Panc1 (cell line): ENCODE measurements around the gene SULT4A1. TPM values are rescaled to one million over a fixed set of nuclear protein-coding genes. Genes with fewer than 3 reads are reported as not detected.
A peak's percentile ranks its signal among the peaks of the same experiment; 100 is the strongest.

ENCODE experiments used
- ATAC-seq: fragments of 200-7000 bp; cut with Tn5 transposase; 2 replicates; pipeline ENCODE4 v1.9.1; 2020; ENCODE audit warnings: mild to moderate bottlenecking, moderate library complexity
- BruUV-seq: library from RNA; stranded (reverse); fragments of 400-500 nt; replicated peaks from 2 replicates; lab custom pipeline; 2021; lab: Mats Ljungman, UMichigan
- CTCF ChIA-PET: fragments of 300-600 bp; sonication (Branson Sonifier 250); formaldehyde crosslinking; loops from one replicate; lab custom pipeline; 2022; ENCODE audit warnings: antibody characterized with exemption; lab: Charles Lee
- POLR2A ChIA-PET: fragments of 300-600 bp; sonication (Branson Sonifier 250); formaldehyde crosslinking; loops from one replicate; lab custom pipeline; 2022; ENCODE audit warnings: antibody characterized with exemption; lab: Charles Lee
- DNase-seq: peaks from one replicate; pipeline ENCODE4 v3.0.0-alpha.2; 2010; ENCODE audit warnings: low read depth, low spot score
- H3K27ac ChIP-seq: 2 replicates; pipeline ENCODE4 v1.5.1; 2011; ENCODE audit warnings: mild to moderate bottlenecking, low read length, inconsistent platforms
- H3K27me3 ChIP-seq: fragments of 200-500 bp; sonication (Bioruptor generic); 2 replicates; pipeline ENCODE4 v1.6.0; 2014; ENCODE audit warnings: low read length, inconsistent platforms; ENCODE audit not compliant: control insufficient read depth, insufficient read depth
- H3K36me3 ChIP-seq: fragments of 200-500 bp; sonication (Bioruptor generic); 2 replicates; pipeline ENCODE4 v1.5.1; 2014; ENCODE audit warnings: inconsistent platforms, mild to moderate bottlenecking, low read length, moderate library complexity; ENCODE audit not compliant: control insufficient read depth, insufficient read depth
- H3K4me1 ChIP-seq: 2 replicates; pipeline ENCODE4 v1.5.1; 2011; ENCODE audit warnings: inconsistent platforms, mild to moderate bottlenecking, low read length, moderate library complexity; ENCODE audit not compliant: control insufficient read depth, insufficient read depth
- H3K4me3 ChIP-seq, 2 experiments: 2 replicates each; pipeline ENCODE4 v1.5.1; 2011 to 2012; ENCODE audit warnings: low read depth in 2 of 2, low read length in 2 of 2, mild to moderate bottlenecking in 2 of 2, inconsistent platforms in 1 of 2, moderate library complexity in 1 of 2
- H3K9me3 ChIP-seq: fragments of 200-500 bp; sonication (Bioruptor generic); 2 replicates; pipeline ENCODE4 v1.5.1; 2014; ENCODE audit warnings: low read depth, mild to moderate bottlenecking, inconsistent platforms, low read length, moderate library complexity; ENCODE audit not compliant: control insufficient read depth, insufficient read depth
- CTCF ChIP-seq: fragments of 450-650 bp; IDR thresholded peaks from 2 replicates; pipeline ENCODE4 v1.5.1; 2017; ENCODE audit warnings: mild to moderate bottlenecking
- POLR2AphosphoS5 ChIP-seq: IDR thresholded peaks from 2 replicates; pipeline ENCODE4 v1.6.1; 2012; ENCODE audit warnings: mild to moderate bottlenecking, low read depth, low read length, moderate library complexity
- SIN3A ChIP-seq: IDR thresholded peaks from 2 replicates; pipeline ENCODE4 v1.6.1; 2012; ENCODE audit warnings: low read depth, mild to moderate bottlenecking, low read length, moderate library complexity, borderline replicate concordance; ENCODE audit not compliant: insufficient read depth
- TCF7L2 ChIP-seq: IDR thresholded peaks from 2 replicates; pipeline ENCODE4 v1.6.1; 2011; ENCODE audit warnings: mild to moderate bottlenecking, low read depth, low read length, inconsistent platforms
- in situ Hi-C: cut with HindIII; loops from 2 replicates; pipeline ENCODE4 v1.10.0; 2016; ENCODE audit warnings: low sequenced_read_pairs, low pct_unique_long_range_greater_than_20kb
- intact Hi-C: fragments of 100-400 bp; cut with micrococcal nuclease; formaldehyde crosslinking; loops from one replicate; pipeline ENCODE4 v1.10.0; 2022; ENCODE audit not compliant: unreplicated experiment
- total RNA-seq: library from RNA; stranded (reverse); gene quantifications from one replicate; pipeline ENCODE4 v1.2.1, GENCODE V29; 2021; ENCODE audit not compliant: unreplicated experiment
- TF ChIP-seq, protein P1 (sequence below), 2 experiments: IDR thresholded peaks; 2 replicates each; pipeline ENCODE4 v1.6.1; 2011 to 2012; ENCODE audit warnings: low read depth in 2 of 2, control low read depth in 1 of 2, low read length in 1 of 2, mild to moderate bottlenecking in 1 of 2, moderate library complexity in 1 of 2; ENCODE audit not compliant: insufficient read depth in 1 of 2

SULT4A1 gene
- total RNA-seq, 1 experiment from 2014 or later, result 12.0 TPM

DNA sequence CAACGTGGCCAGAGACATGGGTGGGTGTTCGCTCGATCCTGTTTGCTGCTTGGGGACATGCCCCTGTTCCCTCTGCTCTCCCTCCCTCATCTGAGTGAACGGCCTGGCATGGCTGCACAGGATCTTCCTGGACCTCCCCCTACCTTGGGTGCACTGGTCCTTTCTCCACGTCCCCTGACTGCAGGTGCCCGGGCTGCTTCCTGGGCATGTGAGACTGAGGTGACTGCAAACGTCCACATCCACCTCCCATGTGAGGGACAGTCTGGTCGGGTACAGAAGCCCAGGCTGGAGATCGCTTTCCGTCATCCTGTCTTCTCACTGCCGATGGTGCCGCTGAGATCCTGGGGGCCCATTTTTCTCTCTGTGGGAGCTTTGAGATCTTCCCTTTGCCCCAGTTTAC, 11.8 kb downstream of the SULT4A1 start:
- intact Hi-C loops, result no loop called here
- no TSS peak for BruUV-seq
- CTCF ChIA-PET, result no interaction called here
- ATAC-seq (no peak), DNase-seq (no peak)
- Histone ChIP-seq H3K9me3 (no peaks in the 10 kb centered on the region), H3K27ac (no peak overlapping the region), H3K4me1 (no peaks in the 10 kb centered on the region), H3K27me3 (no peaks in the 10 kb centered on the region), H3K36me3 (no peaks in the 10 kb centered on the region), H3K4me3 (no peak overlapping the region)
- POLR2A ChIA-PET, result no interaction called here
- in situ Hi-C loops, result no loop called here
- TF ChIP-seq SIN3A, result no peak
- TF ChIP-seq, protein P1, sequence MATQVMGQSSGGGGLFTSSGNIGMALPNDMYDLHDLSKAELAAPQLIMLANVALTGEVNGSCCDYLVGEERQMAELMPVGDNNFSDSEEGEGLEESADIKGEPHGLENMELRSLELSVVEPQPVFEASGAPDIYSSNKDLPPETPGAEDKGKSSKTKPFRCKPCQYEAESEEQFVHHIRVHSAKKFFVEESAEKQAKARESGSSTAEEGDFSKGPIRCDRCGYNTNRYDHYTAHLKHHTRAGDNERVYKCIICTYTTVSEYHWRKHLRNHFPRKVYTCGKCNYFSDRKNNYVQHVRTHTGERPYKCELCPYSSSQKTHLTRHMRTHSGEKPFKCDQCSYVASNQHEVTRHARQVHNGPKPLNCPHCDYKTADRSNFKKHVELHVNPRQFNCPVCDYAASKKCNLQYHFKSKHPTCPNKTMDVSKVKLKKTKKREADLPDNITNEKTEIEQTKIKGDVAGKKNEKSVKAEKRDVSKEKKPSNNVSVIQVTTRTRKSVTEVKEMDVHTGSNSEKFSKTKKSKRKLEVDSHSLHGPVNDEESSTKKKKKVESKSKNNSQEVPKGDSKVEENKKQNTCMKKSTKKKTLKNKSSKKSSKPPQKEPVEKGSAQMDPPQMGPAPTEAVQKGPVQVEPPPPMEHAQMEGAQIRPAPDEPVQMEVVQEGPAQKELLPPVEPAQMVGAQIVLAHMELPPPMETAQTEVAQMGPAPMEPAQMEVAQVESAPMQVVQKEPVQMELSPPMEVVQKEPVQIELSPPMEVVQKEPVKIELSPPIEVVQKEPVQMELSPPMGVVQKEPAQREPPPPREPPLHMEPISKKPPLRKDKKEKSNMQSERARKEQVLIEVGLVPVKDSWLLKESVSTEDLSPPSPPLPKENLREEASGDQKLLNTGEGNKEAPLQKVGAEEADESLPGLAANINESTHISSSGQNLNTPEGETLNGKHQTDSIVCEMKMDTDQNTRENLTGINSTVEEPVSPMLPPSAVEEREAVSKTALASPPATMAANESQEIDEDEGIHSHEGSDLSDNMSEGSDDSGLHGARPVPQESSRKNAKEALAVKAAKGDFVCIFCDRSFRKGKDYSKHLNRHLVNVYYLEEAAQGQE (IDR thresholded peaks at IDR 0.05; ENCODE audit: insufficient read depth in 1 of 2, low read depth in 2 of 2, low read length in 1 of 2), result no peak

GRCh38 chr22:43849731-43850130, 12.6 kb downstream of the SULT4A1 start:
- ChIA-PET CTCF (no interaction called here), POLR2A (no interaction called here)
- intact Hi-C loops (no loop called here), in situ Hi-C loops (no loop called here)
- DNase-seq, result no peak
- H3K27me3 ChIP-seq, result no peaks in the 10 kb centered on the region
- H3K36me3 ChIP-seq, result no peaks in the 10 kb centered on the region
- no TSS peak for BruUV-seq
- no peak overlapping the region for H3K4me3 ChIP-seq
- no peaks in the 10 kb centered on the region for H3K4me1 ChIP-seq
- TF ChIP-seq, protein P1 (IDR thresholded peaks at IDR 0.05; ENCODE audit: insufficient read depth in 1 of 2, low read depth in 2 of 2, low read length in 1 of 2), result no peak
- no peak for TF ChIP-seq TCF7L2
- no peak overlapping the region for H3K27ac ChIP-seq
- ATAC-seq, result no peak
- H3K9me3 ChIP-seq, result no peaks in the 10 kb centered on the region

- H3K9me3 ChIP-seq, result no peaks in the 10 kb centered on the region
- BruUV-seq, result no TSS peak
- in situ Hi-C loops, result no loop called here
- ATAC-seq, result 0 out of 2 replicates have a peak, but pooled peaks have one; percentile 65
- TF ChIP-seq POLR2AphosphoS5 (no peak), SIN3A (no peak), CTCF (no peak; the same call in 1 of the 2 replicates), TCF7L2 (no peak)
- TF ChIP-seq, protein P1 (IDR thresholded peaks at IDR 0.05; ENCODE audit: insufficient read depth in 1 of 2, low read depth in 2 of 2, low read length in 1 of 2), result no peak
- ChIA-PET POLR2A (no interaction called here), CTCF (no interaction called here)
- H3K4me1 ChIP-seq, result no peaks in the 10 kb centered on the region
- no peak overlapping the region for H3K4me3 ChIP-seq
- H3K36me3 ChIP-seq, result no peaks in the 10 kb centered on the region
- H3K27ac ChIP-seq, result no peak overlapping the region
- no peak for DNase-seq
- intact Hi-C loops, result no loop called here
- no peaks in the 10 kb centered on the region for H3K27me3 ChIP-seq
Observed at GRCh38 chr22:43848366-43849171, 13.7 kb downstream of the SULT4A1 start.
